NCI-H2171 treated with DMSO at 0.1 percent for 48 hours (cell line): ENCODE data around the gene NME4.
"Not testable (repeated sequence)": the region's sequence is repeated elsewhere in the genome, so short reads cannot be mapped to it uniquely, and the experiment has no call there.

ENCODE experiments used
- DNase-seq: peaks from one replicate; lab custom pipeline; 2025; lab: John Stamatoyannopoulos, UW

NME4 gene

DNA sequence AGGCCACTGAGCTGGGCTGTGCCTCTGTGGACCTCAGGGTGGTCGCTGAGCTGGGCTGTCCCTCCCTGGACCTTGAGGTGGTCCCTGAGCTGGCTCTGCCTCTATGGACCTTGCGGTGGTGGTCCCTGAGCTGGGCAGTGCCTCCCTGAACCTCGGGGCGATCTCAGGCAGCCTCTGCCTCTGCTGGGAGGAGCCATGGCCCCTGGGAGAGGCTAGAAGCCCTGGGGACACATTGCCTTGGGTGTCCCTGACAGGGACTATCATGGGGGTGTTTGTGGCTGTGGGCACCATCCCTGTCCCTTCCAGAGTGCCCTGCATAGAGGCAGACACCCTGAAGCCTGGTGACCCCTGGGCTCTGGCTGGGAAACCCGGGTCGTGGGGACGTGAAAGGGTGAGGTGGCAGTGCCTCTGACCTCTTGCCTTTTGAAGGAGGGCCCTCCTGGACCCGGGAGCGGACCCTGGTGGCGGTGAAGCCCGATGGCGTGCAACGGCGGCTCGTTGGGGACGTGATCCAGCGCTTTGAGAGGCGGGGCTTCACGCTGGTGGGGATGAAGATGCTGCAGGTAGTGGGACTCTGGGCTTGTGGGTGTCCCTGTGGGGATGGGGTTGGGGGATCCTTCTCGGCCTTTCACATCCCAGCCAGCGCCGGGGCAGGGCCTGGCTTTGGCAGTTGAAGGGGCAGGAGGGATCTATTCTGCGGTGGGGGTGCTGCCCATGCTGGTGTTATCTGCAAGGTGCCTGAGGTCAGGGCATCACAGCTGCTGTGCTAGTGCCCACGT is 1.8 kb downstream of the NME4 start:
- DNase-seq, result no peak

DNA sequence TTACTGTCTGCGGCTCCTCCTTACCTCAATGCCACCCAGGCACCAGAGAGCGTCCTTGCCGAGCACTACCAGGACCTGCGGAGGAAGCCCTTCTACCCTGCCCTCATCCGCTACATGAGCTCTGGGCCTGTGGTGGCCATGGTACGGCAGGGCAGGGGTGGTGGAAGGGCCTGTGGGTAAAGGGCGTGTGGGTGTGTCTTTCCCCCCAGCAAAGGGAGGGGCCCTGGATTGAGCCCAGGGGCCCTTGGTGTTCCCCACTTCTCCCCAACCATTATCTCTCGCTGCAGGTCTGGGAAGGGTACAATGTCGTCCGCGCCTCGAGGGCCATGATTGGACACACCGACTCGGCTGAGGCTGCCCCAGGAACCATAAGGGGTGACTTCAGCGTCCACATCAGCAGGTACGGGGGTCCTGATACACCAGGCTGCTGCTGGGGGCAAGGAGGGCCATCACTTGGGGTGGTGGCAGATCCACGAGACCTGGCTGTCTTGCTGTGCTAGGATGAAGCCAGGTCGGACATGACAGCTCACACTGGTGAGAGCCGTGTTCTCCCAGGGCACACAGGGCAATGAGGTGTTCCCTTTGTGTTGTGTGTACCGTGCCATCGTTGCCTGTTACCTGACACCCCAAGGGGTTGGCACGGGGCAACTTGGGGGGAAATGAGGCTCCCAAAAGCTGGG is 2.5 kb downstream of the NME4 start:
- DNase-seq, result no peak

- DNase-seq, result no peak
Observed at GRCh38 chr16:400061-400591, 3.1 kb downstream of the NME4 start.

GRCh38 chr16:401468-402348 is 4.7 kb downstream of the NME4 start, which contains the start of gene DECR2:
Gene DECR2, plus strand, starts transcription at chr16:401885. Its CDS starts 79 bp downstream, at chr16:401964.
- peak; percentile 86 for DNase-seq

DNA sequence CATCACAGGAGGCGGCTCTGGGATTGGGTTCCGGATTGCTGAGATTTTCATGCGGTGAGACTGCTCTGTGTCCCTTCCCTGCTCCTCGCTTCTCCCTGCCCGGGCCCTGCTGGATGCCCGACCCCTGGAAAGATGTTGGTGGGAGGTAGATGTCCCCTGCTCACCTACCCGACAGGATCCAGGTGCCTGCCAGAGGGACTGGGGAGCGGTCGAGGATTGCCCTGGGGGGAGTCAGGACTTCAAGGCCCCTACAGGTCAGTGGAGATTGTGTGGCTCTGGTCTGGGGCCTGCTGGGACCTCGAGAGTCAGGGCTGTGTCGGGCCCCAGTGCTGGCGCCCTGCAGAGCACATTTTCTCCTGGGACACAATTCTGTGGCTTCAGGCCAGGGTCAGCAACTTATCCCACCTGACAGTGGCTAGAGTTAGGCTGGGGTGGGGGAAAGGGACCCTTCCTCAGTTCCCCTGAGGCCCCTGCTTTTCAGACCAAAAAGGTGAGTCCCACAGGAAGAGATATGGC is 8.0 kb downstream of the NME4 start:
- DNase-seq, result no peak

- DNase-seq, result no peak
Observed at GRCh38 chr16:405548-406506, 8.8 kb downstream of the NME4 start.

GRCh38 chr16:407253-407652 is 10.3 kb downstream of the NME4 start:
- no peak for DNase-seq

DNA sequence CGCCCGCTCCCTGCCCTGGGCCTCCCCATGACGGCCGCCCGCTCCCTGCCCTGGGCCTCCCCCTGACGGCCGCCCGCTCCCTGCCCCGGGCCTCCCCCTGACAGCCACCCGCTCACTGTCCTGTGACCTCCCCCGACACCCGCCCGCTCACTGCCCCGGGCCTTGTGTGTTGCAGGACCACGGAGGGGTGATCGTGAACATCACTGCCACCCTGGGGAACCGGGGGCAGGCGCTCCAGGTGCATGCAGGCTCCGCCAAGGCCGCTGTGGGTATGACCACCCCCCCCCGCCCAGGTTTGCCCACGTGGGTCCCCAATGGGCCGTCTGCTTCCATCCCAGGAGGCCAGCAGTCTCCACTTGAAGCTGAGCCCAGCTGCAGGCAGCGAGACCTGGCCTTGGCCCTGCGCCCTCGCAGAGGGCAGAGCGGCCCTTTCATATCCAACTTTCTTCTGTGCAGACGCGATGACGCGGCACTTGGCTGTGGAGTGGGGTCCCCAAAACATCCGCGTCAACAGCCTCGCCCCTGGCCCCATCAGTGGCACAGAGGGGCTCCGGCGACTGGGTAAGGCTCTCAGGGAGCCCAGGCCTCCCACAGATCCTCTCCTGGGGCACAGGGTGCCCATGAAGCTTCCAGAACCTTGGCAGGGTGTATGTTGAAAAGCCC is 13.6 kb downstream of the NME4 start:
- DNase-seq, result no peak

GRCh38 chr16:411576-412265 is 14.7 kb downstream of the NME4 start:
- DNase-seq, result no peak

DNA sequence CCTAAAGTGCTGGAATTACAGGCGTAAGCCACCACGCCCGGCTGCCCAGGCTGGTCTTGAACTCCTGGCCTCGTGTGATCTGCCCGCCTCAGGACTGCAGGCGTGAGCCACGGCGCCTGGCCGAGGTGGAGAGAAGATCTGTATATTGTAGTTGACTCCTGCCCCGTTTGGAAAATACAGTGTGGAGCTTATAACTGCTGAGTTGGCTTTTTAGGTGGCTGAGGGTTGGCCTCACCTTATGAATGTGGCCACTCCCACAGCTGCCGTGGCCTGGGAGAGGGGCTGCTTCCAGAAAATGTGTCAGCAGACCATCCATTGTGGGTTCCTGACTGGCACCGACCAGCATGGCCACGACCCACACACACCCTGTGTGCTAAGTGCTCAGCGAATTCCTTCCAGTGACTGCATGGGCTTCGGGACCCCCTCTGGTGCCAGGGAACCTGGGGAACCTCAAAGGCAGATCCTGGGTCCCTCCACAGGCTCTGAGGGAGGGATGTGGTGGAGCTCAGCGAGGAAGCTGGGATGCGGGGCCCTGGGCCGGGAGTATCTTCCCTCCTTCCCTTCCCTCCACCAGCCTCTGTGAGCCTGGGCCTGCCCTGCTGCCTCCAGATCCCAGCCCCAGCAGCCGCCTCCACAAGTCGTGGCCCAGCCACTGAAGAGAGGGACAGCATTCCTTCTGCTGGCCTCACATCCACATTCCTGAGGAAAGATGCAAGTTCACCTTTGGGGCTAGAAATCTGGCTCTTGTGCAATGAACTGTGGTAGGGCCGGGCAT is 17.6 kb downstream of the NME4 start:
- no peak for DNase-seq

DNA sequence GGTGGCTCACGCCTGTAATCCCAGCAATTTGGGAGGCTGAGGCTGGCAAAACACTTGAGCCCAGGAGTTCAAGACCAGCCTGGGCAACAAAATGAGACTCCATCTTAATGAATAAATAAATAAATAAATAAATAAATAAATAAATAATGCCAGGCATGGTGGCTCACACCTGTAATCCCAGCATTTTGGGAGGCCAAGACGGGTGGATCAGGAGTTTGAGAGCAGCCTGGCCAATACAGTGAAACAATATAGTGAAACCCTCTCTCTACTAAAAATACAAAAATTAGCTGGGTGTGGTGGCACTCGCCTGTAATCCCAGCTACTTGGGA is 18.1 kb downstream of the NME4 start:
- DNase-seq, result not testable (repeated sequence)

GRCh38 chr16:422179-422578 is 25.2 kb downstream of the NME4 start:
- DNase-seq, result not testable (repeated sequence)

- no peak for DNase-seq
Observed at GRCh38 chr16:424033-424622, 27.1 kb downstream of the NME4 start.

GRCh38 chr16:424623-425081 is 27.7 kb downstream of the NME4 start:
- DNase-seq, result peak; percentile 31

GRCh38 chr16:425082-425718 is 28.2 kb downstream of the NME4 start, which contains the start of gene RAB11FIP3:
Gene RAB11FIP3, plus strand, starts transcription at chr16:425649. Its CDS starts 358 bp downstream, at chr16:426007.
- DNase-seq, result peak; percentile 81

DNA sequence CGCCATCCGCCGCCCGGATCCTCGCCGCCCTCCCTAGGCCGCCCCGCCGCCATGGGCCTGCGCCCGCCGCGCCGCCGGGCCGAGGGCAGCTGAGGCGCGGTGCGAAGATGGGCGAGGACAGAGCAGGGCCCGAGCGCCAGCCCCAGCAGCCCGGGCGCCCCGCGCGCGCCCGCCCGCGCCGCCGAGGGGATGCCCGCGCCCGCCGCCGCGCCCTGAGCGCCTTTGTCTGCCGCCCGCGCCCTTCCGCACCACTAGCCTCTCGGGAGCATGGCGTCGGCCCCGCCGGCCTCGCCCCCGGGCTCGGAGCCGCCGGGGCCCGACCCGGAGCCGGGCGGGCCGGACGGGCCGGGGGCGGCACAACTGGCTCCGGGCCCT is 28.7 kb downstream of the NME4 start:
- DNase-seq, result no peak

DNA sequence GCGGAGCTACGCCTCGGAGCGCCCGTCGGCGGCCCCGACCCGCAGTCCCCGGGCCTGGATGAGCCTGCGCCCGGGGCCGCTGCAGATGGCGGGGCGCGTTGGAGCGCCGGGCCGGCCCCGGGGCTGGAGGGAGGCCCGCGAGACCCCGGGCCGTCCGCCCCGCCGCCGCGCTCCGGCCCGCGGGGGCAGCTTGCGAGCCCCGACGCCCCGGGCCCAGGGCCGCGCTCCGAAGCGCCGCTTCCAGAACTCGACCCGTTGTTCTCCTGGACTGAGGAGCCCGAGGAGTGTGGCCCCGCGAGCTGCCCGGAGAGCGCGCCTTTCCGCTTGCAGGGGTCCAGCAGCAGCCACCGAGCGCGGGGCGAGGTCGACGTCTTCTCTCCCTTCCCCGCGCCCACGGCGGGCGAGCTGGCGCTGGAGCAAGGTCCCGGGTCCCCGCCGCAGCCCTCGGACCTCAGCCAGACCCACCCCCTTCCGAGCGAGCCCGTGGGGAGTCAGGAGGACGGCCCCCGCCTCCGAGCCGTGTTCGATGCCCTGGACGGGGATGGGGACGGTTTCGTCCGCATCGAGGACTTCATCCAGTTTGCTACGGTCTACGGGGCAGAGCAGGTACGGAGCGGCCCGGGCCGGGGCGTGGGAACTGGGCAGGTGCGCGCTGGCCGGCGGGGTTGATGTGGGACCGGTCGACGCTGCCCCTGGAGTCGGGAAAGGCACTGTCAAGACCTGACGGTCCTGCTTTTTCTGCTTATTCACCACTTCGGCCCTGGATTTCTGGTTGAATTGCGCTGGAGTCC is 29.3 kb downstream of the NME4 start:
- no peak for DNase-seq
